ENCODE results near the gene GCNT3.

The GCNT3 gene

DNA sequence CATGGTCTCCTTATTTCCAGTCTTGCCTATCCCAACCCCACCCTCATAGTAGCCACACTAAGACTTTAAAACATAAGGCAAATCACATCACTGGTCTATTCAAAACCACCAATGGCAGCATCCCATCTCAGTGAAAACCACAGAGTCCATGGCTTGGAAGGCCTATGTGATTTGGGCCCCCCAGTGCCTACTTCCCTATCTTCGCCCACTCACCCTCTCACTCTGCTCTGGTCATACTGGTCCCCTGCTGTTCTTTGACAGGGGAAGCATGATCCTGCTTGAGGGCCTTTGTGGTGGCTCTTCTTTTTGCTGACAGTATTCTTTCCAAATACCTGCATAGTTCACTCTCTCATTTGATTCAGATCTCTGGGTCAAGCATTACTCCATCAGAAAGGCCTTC lies 42.5 kb downstream of the GCNT3 start:
- Histone ChIP-seq H3K27ac (no peak overlapping the region), H3K79me2 (peaks cover 3% of the 10 kb centered on the region), H3K4me2 (ENCODE audit: low read length) (no peak overlapping the region), H3K4me1 (no peaks in the 10 kb centered on the region), H3K4me3 (ENCODE audit: low read depth, low read length) (no peak overlapping the region), H3K9me3 (ENCODE audit: control insufficient read depth, low read length) (no peaks in the 10 kb centered on the region), H3K27me3 (ENCODE audit: control insufficient read depth, insufficient read depth, low read length) (no peaks in the 10 kb centered on the region), H2AFZ (no peak overlapping the region), H3K9ac (no peak overlapping the region), H3K36me3 (ENCODE audit: control insufficient read depth, insufficient read depth, low read length) (no peaks in the 10 kb centered on the region)
- TF ChIP-seq, protein P1, sequence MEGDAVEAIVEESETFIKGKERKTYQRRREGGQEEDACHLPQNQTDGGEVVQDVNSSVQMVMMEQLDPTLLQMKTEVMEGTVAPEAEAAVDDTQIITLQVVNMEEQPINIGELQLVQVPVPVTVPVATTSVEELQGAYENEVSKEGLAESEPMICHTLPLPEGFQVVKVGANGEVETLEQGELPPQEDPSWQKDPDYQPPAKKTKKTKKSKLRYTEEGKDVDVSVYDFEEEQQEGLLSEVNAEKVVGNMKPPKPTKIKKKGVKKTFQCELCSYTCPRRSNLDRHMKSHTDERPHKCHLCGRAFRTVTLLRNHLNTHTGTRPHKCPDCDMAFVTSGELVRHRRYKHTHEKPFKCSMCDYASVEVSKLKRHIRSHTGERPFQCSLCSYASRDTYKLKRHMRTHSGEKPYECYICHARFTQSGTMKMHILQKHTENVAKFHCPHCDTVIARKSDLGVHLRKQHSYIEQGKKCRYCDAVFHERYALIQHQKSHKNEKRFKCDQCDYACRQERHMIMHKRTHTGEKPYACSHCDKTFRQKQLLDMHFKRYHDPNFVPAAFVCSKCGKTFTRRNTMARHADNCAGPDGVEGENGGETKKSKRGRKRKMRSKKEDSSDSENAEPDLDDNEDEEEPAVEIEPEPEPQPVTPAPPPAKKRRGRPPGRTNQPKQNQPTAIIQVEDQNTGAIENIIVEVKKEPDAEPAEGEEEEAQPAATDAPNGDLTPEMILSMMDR (IDR thresholded peaks at IDR 0.05), result no peak

DNA sequence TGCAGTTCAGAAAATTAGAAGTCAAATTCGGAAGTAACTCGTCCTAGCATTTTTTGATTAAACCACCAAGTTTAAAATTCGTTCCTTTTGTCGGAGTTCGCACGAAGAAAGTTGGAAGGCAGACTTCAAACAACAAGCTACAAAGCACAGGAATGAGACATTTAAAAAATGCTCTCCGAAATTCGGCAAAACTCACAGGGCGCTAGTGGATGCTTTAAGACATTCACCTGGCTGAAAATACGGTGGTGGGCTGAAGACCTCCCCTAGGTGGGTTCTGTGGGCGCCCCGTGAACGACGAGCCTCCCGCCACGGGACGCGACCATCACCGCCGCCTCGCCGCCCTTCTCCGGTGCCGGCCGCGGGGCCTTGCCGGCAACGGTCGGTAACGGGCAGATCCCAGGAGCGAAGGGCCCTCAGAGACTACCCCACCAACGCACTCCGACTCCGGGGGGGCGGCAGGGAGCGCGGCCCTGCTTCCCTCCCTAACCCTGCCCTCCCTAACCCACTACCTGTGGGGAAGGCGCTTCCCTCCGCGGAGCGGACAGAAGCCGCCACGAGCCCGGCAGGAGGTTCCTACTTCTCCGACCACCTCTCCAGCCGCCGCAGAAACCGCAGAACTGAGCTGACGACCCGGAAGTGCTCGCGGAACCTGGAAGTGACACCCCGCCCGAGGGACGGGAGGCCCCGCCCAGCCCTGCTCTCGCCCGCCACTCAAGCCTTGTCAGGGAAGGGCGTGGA lies 45.5 kb downstream of the GCNT3 start, which contains the start of gene GTF2A2:
TSS of gene GTF2A2 (minus strand) at position 619 of the 738 bp plus-strand sequence. CDS start 5,238 bp downstream, outside the sequence.
- H3K9me3 ChIP-seq (ENCODE audit: control insufficient read depth, low read length), result no peaks in the 10 kb centered on the region
- H3K27me3 ChIP-seq (ENCODE audit: control insufficient read depth, insufficient read depth, low read length), result no peaks in the 10 kb centered on the region
- H3K79me2 ChIP-seq, result peaks cover 3% of the 10 kb centered on the region
- TF ChIP-seq, protein P1 (IDR thresholded peaks at IDR 0.05), result no peak
- H2AFZ ChIP-seq, result peak within 1 kb of the TSS; percentile 89
- peak within 1 kb of the TSS; percentile 47 for H3K27ac ChIP-seq
- peak within 1 kb of the TSS; percentile 95 for H3K4me3 ChIP-seq (ENCODE audit: low read depth, low read length)
- H3K4me1 ChIP-seq, result no peaks in the 10 kb centered on the region
- peak within 1 kb of the TSS; percentile 61 for H3K9ac ChIP-seq
- H3K36me3 ChIP-seq (ENCODE audit: control insufficient read depth, insufficient read depth, low read length), result no peaks in the 10 kb centered on the region
- H3K4me2 ChIP-seq (ENCODE audit: low read length), result peak within 1 kb of the TSS; percentile 63

DNA sequence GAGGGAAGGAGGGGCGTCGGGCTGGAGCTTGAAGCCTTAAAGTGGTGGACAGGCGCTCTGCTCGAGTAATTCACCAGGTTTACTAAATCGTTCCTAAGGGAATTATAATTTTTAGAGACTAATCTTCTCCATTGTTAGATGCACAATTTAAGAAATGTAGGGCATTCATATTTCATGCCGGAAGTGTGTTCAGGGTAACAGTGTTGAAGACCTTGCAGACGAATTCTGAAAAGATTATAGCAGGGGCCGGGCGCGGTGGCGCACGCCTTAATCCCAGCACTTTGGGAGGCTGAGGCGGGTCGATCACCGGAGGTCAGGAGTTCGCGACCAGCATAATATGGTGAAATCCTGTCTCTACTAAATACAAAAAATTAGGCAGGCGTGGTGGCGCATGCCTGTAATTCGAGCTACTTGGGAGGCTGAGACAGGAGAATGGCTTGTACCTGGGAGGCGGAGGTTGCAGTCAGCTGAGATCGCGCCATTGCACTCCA lies 46.1 kb downstream of the GCNT3 start:
- no peaks in the 10 kb centered on the region for H3K36me3 ChIP-seq (ENCODE audit: control insufficient read depth, insufficient read depth, low read length)
- H3K4me1 ChIP-seq, result no peaks in the 10 kb centered on the region
- TF ChIP-seq, protein P1 (IDR thresholded peaks at IDR 0.05), result no peak
- H3K9me3 ChIP-seq (ENCODE audit: control insufficient read depth, low read length), result no peaks in the 10 kb centered on the region
- no peak overlapping the region for H3K9ac ChIP-seq
- H3K27ac ChIP-seq, result peak overlapping the region; percentile 47
- peak overlapping the region; percentile 95 for H3K4me3 ChIP-seq (ENCODE audit: low read depth, low read length)
- no peaks in the 10 kb centered on the region for H3K27me3 ChIP-seq (ENCODE audit: control insufficient read depth, insufficient read depth, low read length)
- peaks cover 3% of the 10 kb centered on the region for H3K79me2 ChIP-seq
- H2AFZ ChIP-seq, result peak overlapping the region; percentile 89
- H3K4me2 ChIP-seq (ENCODE audit: low read length), result peak overlapping the region; percentile 63

DNA sequence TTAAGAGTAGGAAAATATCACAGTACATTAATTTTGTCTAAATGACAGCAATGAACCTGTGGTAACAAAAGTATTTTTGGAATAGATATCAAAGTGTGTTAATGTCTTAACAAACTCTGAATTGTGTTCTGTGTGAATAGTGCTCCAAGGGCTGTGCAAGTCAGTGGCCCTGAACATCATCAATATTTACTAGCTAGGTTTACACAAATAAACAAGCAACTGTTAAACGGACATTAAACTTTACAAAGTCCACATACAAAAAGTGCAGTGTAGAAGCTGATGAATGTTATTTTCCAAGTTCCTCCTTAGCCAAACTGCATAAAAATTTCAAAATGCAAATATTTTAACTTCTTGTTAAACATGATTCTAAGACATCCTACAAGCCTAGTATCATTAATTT lies 47.8 kb downstream of the GCNT3 start:
- Histone ChIP-seq H3K9ac (no peak overlapping the region), H3K27me3 (ENCODE audit: control insufficient read depth, insufficient read depth, low read length) (no peaks in the 10 kb centered on the region), H3K4me2 (ENCODE audit: low read length) (no peak overlapping the region), H3K4me1 (no peaks in the 10 kb centered on the region), H2AFZ (no peak overlapping the region), H3K36me3 (ENCODE audit: control insufficient read depth, insufficient read depth, low read length) (no peaks in the 10 kb centered on the region), H3K4me3 (ENCODE audit: low read depth, low read length) (no peak overlapping the region), H3K27ac (no peak overlapping the region), H3K79me2 (peaks cover 3% of the 10 kb centered on the region), H3K9me3 (ENCODE audit: control insufficient read depth, low read length) (no peaks in the 10 kb centered on the region)
- TF ChIP-seq, protein P1 (IDR thresholded peaks at IDR 0.05), result no peak

Measured in parathyroid adenoma (tissue), 2 donors.